OCI-LY7 (cell line): Measurements from ENCODE around the gene TRAPPC14. TPM values are rescaled to one million over a fixed set of nuclear protein-coding genes. Genes with fewer than 3 reads are reported as not detected.

Experiments used
- BruUV-seq: library from RNA; stranded (reverse); fragments of 400-500 nt; replicated peaks from 2 replicates; lab custom pipeline; 2021; lab: Mats Ljungman, UMichigan
- CTCF ChIA-PET: fragments of 300-600 bp; sonication (Branson Sonifier 250); formaldehyde crosslinking; loops from one replicate; lab custom pipeline; 2022; ENCODE audit warnings: antibody characterized with exemption; ENCODE audit not compliant: unreplicated experiment; lab: Charles Lee
- POLR2A ChIA-PET: fragments of 300-600 bp; sonication (Branson Sonifier 250); formaldehyde crosslinking; loops from one replicate; lab custom pipeline; 2022; ENCODE audit warnings: antibody characterized with exemption; lab: Charles Lee
- DNase-seq: peaks from one replicate; pipeline ENCODE4 v3.0.0-alpha.2; 2015; ENCODE audit warnings: low spot score
- H2AFZ ChIP-seq: fragments of 200-600 bp; sonication (generic), shearing (Covaris generic); 2 replicates; pipeline ENCODE4 v1.6.1; 2014; ENCODE audit warnings: mild to moderate bottlenecking, antibody characterized with exemption, low read length, moderate library complexity
- H3K27ac ChIP-seq: fragments of 200-600 bp; sonication (generic); 2 replicates; pipeline ENCODE4 v1.5.1; 2014; ENCODE audit warnings: mixed run types, low read depth, mild to moderate bottlenecking, moderate library complexity, low read length, inconsistent platforms; ENCODE audit not compliant: poor library complexity, severe bottlenecking
- H3K36me3 ChIP-seq: fragments of 200-600 bp; sonication (generic); 2 replicates; pipeline ENCODE4 v1.6.1; 2014; ENCODE audit warnings: mild to moderate bottlenecking, antibody characterized with exemption, low read length, moderate library complexity, mixed read lengths; ENCODE audit not compliant: insufficient read depth
- H3K4me1 ChIP-seq: fragments of 200-600 bp; sonication (generic); 2 replicates; pipeline ENCODE4 v1.5.1; 2014; ENCODE audit warnings: mild to moderate bottlenecking, low read length; ENCODE audit not compliant: insufficient read depth, poor library complexity, severe bottlenecking
- H3K4me2 ChIP-seq: fragments of 200-600 bp; sonication (generic); 2 replicates; pipeline ENCODE4 v1.6.1; 2014; ENCODE audit warnings: mild to moderate bottlenecking, low read length
- H3K4me3 ChIP-seq: fragments of 200-600 bp; sonication (generic); 2 replicates; pipeline ENCODE4 v1.5.1; 2014; ENCODE audit warnings: mild to moderate bottlenecking, low read depth, low read length; ENCODE audit not compliant: poor library complexity, severe bottlenecking
- H3K79me2 ChIP-seq: fragments of 200-600 bp; sonication (generic); 2 replicates; pipeline ENCODE4 v1.6.1; 2016; ENCODE audit warnings: low read depth, mild to moderate bottlenecking, low read length, moderate library complexity, mixed read lengths; ENCODE audit not compliant: insufficient read depth
- H3K9me2 ChIP-seq: fragments of 200-600 bp; sonication (generic); 2 replicates; pipeline ENCODE4 v1.6.1; 2016; ENCODE audit warnings: mild to moderate bottlenecking, low read length, mixed read lengths; ENCODE audit not compliant: insufficient read depth
- H3K9me3 ChIP-seq: fragments of 200-600 bp; sonication (generic); 2 replicates; pipeline ENCODE4 v1.6.1; 2014; ENCODE audit warnings: mild to moderate bottlenecking, mixed run types, low read length, mixed read lengths
- H4K20me1 ChIP-seq: fragments of 200-600 bp; sonication (generic); 2 replicates; pipeline ENCODE4 v1.6.1; 2014; ENCODE audit warnings: mild to moderate bottlenecking, antibody characterized with exemption, low read length, moderate library complexity, mixed read lengths; ENCODE audit not compliant: insufficient read depth
- CTCF ChIP-seq: fragments of 200-600 bp; sonication (generic); conservative IDR thresholded peaks from 2 replicates; pipeline ENCODE4 v1.5.1; 2014; ENCODE audit warnings: mild to moderate bottlenecking, antibody characterized with exemption, low read length, moderate library complexity, mixed read lengths
- EZH2phosphoT487 ChIP-seq: fragments of 200-600 bp; sonication (generic); IDR thresholded peaks from 2 replicates; pipeline ENCODE4 v1.6.1; 2018; ENCODE audit warnings: low read depth, borderline replicate concordance, mild to moderate bottlenecking, mixed run types, antibody characterized with exemption, low read length, moderate library complexity, mixed read lengths
- intact Hi-C: fragments of 100-400 bp; cut with micrococcal nuclease; formaldehyde crosslinking; loops from one replicate; pipeline ENCODE4 v1.10.0; 2022; ENCODE audit not compliant: unreplicated experiment
- total RNA-seq, 2 experiments: library from RNA; depleted of rRNA in 1 of 2; stranded (reverse); fragments of >200 nt in 1 of 2; shearing (Covaris generic) in 1 of 2; gene quantifications; 2 replicates each; pipeline ENCODE4 v1.2.3, GENCODE V29; 2014 to 2022

Gene TRAPPC14
- total RNA-seq, 2 experiments from 2014 or later, result 38.8 to 41.6 TPM

- no peak overlapping the region for H3K4me2 ChIP-seq
- no peak for TF ChIP-seq EZH2phosphoT487
- no peak for TF ChIP-seq CTCF
- no peak overlapping the region for H2AFZ ChIP-seq
- no peaks in the 10 kb centered on the region for H3K9me2 ChIP-seq
- ChIA-PET CTCF (no interaction called here), POLR2A (no interaction called here)
- DNase-seq, result no peak
- intact Hi-C loops, result no loop called here
- H3K4me3 ChIP-seq, result no peak overlapping the region
- H4K20me1 ChIP-seq, result no peaks in the 10 kb centered on the region
- no peaks in the 10 kb centered on the region for H3K9me3 ChIP-seq
- peaks cover 11% of the 10 kb centered on the region for H3K4me1 ChIP-seq
- TSS peak; percentile 96 for BruUV-seq
- H3K36me3 ChIP-seq, result peaks cover 63% of the 10 kb centered on the region
- no peak overlapping the region for H3K27ac ChIP-seq
- H3K79me2 ChIP-seq, result peaks cover 9% of the 10 kb centered on the region; the same call in 1 of the 2 replicates
Observed at GRCh38 chr7:100107125-100107737, 51.3 kb downstream of the TRAPPC14 start.

- Histone ChIP-seq H3K27ac (no peak overlapping the region), H2AFZ (no peak overlapping the region), H3K4me3 (no peak overlapping the region), H3K4me1 (peaks cover 13% of the 10 kb centered on the region), H3K36me3 (peaks cover 57% of the 10 kb centered on the region), H3K9me2 (no peaks in the 10 kb centered on the region), H3K4me2 (no peak overlapping the region), H4K20me1 (no peaks in the 10 kb centered on the region), H3K9me3 (no peaks in the 10 kb centered on the region), H3K79me2 (peaks cover 9% of the 10 kb centered on the region; the same call in 1 of the 2 replicates)
- no TSS peak for BruUV-seq
- POLR2A ChIA-PET, result no interaction called here
- TF ChIP-seq CTCF (no peak), EZH2phosphoT487 (no peak)
- CTCF ChIA-PET, result no interaction called here
- DNase-seq, result no peak
- intact Hi-C loops, result no loop called here
Observed at GRCh38 chr7:100106633-100107032, 51.9 kb downstream of the TRAPPC14 start.

GRCh38 chr7:100105534-100105933 is 53.0 kb downstream of the TRAPPC14 start:
- BruUV-seq, result no TSS peak
- Histone ChIP-seq H3K36me3 (peaks cover 50% of the 10 kb centered on the region), H3K9me2 (no peaks in the 10 kb centered on the region), H3K4me3 (no peak overlapping the region), H3K79me2 (peaks cover 16% of the 10 kb centered on the region), H2AFZ (no peak overlapping the region), H3K4me2 (no peak overlapping the region), H3K4me1 (peaks cover 13% of the 10 kb centered on the region), H3K9me3 (no peaks in the 10 kb centered on the region), H3K27ac (no peak overlapping the region), H4K20me1 (no peaks in the 10 kb centered on the region)
- no peak for DNase-seq
- POLR2A ChIA-PET, result no interaction called here
- CTCF ChIA-PET, result no interaction called here
- TF ChIP-seq EZH2phosphoT487 (no peak), CTCF (no peak)
- intact Hi-C loops, result no loop called here
